HG03280 (cell line): ENCODE results near the gene SNAP23.

Experiments used
- ATAC-seq: cut with Tn5 transposase; IDR thresholded peaks from one replicate; pipeline ENCODE4 v1.9.1; 2021; ENCODE audit warnings: mild to moderate bottlenecking, moderate library complexity; ENCODE audit not compliant: unreplicated experiment

The SNAP23 gene

GRCh38 chr15:42494998-42495360 is 455 bp upstream of the SNAP23 start:
- ATAC-seq = peak; percentile 10

DNA sequence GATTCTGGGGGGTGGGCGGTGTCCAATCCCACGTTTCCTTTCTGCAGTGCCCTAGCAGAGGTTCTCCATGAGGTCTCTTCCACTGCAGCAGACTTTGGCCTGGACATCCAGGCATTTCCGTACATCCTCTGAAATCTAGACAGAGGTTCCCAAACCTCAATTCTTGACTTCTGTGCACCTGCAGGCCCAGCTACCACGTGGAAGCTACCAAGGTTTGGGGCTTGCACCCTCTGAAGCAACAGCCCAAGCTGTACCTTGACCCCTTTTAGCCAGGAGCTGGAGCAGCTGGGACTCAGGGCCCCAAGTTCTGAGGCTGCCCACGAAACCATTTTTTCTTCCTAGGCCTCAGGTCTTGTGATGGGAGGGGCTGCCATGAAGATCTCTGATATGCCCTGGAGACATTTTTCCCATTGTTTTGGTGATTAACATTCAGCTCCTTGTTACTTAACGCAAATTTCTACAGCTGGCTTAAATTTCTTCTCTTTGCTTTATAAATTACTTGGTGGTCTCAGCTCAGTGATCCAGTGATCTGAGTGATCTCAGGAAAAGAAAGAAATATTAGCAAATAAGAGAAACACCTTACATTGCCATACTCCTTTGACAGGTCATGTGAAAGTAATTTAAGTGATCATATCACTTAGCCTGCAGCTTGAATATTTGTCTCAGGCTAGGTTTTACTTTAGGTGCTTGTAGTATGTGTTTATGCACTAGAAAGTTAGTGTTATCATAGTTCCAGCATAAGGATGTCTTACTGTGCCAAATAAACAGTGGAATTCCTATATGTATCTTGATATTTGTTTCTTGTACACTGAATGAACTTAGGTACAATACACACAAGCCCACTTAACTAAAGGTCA is 3.0 kb downstream of the SNAP23 start:
- no peak for ATAC-seq

DNA sequence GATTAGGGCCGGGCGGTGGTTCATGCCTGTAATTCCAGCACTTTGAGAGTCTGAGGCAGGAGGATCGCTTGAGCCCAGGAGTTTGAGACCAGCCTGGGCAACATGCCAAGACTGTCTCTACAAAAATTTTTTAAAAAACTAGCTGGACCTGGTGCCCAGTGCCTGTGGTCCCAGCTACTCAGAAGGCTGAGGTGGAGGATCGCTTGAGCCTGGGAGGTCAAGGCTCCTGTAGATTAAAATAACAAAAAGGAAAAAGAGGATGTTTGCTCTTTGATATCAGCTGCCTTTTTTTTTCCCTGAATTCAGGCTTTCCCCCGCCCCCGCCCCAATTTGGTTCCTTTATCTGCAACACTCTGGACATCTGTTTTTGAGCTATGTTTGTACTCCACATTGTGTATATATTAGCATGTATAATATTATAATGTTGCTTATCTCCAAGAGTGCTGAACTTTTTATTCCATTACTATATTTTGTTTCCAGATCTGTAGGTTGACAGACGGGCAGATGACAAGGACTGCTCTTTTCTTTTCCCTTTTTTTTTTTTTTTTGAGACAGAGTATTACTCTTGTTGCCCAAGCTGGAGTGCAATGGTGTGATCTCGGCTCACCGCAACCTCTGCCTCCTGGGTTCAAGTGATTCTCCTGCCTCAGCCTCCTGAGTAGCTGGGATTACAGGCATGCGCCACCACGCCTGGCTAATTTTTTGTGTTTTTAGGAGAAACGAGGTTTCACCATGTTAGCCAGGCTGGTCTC is 4.6 kb downstream of the SNAP23 start:
- ATAC-seq = no peak

GRCh38 chr15:42502477-42502876 is 7.0 kb downstream of the SNAP23 start:
- no peak for ATAC-seq

- ATAC-seq = no peak
These were observed 8.4 kb downstream of the SNAP23 start for GRCh38 chr15:42503825-42504224.

DNA sequence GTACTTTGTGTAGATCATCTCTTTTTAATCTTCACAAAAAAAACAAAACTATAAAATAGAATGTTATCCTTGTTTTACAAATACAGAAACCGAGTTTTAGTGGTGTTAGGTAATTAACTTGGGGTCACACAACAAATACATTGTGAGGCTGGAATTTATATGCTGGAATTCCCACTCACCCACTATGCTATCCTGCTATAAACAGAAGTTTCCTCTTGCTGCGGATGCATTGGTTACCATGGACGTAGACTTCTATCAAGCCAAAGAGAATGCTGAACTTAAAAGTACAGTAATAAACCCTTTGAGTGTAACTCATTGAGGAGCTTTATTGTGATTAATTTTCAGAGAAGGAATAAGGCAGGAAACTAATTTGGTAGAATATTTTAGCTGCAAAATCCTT is 9.2 kb downstream of the SNAP23 start:
- ATAC-seq = peak; percentile 22

DNA sequence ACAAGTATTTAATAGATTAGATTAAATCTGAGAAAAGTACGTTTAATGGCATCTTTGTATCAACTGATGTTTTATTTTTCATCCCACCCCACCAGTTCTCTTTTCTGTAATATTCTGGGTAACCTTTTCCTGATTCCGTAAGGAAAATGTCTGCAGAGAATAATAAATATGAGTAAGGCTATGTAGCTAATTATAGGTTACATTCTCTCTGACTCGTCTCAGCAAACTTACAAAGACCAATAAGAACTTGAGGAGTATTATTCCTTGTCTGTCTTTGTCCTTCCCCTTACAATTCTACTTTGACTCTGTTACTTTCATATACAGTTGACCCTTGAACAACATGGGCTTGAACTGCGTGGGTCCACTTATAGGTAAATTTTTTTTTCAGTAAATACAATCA is 12.1 kb downstream of the SNAP23 start:
- no peak for ATAC-seq

DNA sequence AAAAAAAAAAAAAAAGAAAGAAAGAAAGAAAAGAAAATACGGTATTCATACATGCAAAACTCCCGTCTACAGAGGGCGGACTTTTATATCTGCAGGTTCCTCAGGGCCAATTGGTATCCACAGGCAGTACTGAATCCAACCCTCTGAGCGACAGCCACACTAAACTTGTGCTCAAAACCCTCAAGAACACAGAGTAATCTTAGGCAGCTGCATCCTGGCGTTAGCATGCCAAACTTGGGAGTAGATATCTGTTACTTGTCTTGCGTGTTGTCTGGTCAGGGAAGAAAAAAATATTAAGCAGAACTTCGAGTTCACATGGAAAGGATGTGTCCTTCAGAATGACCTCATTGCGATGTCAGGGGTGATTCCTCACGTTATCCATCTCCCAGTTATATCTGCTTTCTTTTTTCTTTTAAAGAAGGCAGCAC is 12.8 kb downstream of the SNAP23 start:
- ATAC-seq = no peak

GRCh38 chr15:42510258-42511006 is 15.0 kb downstream of the SNAP23 start:
- ATAC-seq = no peak

DNA sequence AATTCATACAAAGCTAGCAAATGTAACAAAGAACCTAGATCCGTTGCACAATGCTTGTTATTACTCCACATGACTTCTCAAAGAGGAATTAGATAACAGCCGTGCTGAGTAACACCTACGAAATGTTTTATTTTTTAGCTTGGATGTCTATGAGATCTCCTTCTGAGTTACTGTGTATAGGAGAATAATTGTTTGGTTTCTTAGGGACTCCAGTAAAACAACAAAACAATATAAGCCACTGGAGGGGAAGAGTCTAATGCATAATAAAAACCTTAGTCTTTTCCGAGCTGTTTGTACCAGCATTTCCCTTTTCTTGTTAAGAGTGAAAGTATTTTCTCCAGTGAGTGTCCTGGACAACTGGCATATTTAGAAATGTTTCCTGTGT is 15.6 kb downstream of the SNAP23 start:
- no peak for ATAC-seq

GRCh38 chr15:42523331-42523730 is 27.9 kb downstream of the SNAP23 start:
- no peak for ATAC-seq

- no peak for ATAC-seq
These were observed 33.5 kb downstream of the SNAP23 start for GRCh38 chr15:42528970-42529369.

- ATAC-seq = no peak
These were observed 37.8 kb downstream of the SNAP23 start for GRCh38 chr15:42533246-42533645.

DNA sequence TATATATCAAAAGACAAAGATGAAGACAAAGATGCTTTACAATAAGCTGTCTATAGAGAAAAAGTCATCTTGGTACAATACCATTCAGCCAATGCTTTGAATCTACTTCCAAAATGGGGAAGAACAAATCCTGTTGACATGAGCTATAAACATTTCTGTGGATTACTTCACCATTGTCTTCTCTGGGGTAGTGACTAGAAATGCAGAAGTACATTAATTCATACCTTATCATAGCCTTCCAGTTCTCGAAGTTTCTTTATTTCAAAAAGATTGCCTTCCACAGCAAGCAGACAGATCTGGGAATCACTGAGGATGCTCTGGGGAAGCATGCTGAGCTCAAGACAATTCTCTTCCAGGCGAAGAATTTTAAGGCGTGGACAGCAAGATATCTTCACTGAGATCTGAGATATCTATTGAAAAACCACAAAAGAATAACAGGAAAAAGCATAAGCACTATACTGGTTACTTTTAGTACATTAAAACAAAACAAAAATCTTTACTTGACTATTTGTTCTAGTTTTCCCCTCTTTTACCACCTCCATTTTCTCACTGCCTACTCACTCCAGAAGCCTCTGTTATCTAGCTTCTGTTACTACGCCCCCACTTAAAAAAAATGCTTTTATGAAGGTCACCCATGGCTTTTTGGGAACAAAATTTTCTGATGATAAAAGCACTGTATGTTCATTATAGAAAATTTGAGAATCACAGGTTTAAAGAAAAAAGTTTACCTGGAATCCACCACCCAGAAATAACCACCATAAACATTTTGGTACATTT is 49.6 kb downstream of the SNAP23 start:
- ATAC-seq = no peak

DNA sequence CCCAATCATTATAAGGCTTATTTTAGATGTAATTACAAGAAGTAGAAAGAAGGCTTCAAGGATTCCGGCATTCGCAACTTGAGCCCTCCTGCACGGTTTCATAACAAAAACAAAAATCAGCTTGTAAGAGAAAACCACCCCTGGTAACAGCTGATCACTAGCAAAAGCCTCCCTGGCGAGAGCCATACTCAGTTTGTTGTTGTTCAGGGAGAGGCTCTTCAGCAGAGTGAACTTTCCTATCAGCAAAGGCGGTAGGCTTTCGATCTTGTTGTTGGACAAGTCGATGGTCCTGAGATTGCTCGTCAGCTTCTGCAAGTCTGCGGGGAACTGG is 52.4 kb downstream of the SNAP23 start:
- ATAC-seq = no peak

- peak; percentile 80 for ATAC-seq
These were observed 53.0 kb downstream of the SNAP23 start, which contains the start of the genes HAUS2 and LRRC57 for GRCh38 chr15:42548249-42549031. HAUS2 (plus strand) TSS chr15:42548838; CDS start chr15:42548873, 35 bp downstream. LRRC57 (minus strand) TSS chr15:42548793; CDS start chr15:42548434, 359 bp downstream.

DNA sequence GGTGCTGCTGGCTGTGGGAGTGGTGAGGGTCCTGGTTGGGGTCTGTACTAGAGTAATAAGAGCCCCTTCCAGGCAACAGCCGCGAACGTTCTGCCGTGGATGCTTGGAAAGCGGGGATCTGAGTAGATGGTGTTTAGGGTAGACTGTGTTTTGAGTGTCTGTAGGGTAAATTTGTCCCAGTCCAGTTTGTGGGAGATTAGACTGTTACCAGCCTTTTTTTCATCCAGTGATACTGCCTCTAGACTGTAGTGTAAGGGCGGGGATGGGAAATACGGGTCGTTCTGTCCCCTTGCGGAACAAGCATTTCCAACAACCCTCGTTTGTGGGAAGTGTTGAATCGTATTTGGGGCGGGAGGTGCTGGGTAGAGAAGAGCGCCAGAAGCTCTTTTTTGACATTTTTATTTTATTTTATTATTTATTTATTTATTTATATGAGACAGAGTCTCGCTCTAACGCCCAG is 53.6 kb downstream of the SNAP23 start:
- ATAC-seq = peak; percentile 22

- ATAC-seq = no peak
These were observed 54.4 kb downstream of the SNAP23 start for GRCh38 chr15:42549741-42550392.

GRCh38 chr15:42553554-42553953 is 58.1 kb downstream of the SNAP23 start:
- ATAC-seq = no peak
